ENCODE measurements around the gene LRRC4C.

- no peak for TF ChIP-seq POLR2A (IDR thresholded peaks at IDR 0.05)
- TF ChIP-seq CTCF (IDR thresholded peaks at IDR 0.05) = no peak
Measured at GRCh38 chr11:41284354-41284753, 175.1 kb downstream of the LRRC4C start.

Measured in Peyer's patch (tissue), 4 donors.